Fibroblast of lung (primary cell): ENCODE results near the gene PDE9A.

ENCODE experiments used
- EZH2 ChIP-seq: IDR thresholded peaks from 2 replicates; pipeline ENCODE4 v1.5.1; 2012; ENCODE audit warnings: low read length, control low read depth, mild to moderate bottlenecking; ENCODE audit errors: missing control alignments
- TF ChIP-seq, protein P1 (sequence below), 2 donors: IDR thresholded peaks in 1 of 2; conservative IDR thresholded peaks in 1 of 2; 1 replicate in 1 of 2; 2 replicates in 1 of 2; pipeline ENCODE4 v1.5.1; 2011 to 2012; ENCODE audit warnings: low read length in 2 of 2, control low read depth in 1 of 2, inconsistent platforms in 1 of 2, low read depth in 1 of 2, mild to moderate bottlenecking in 1 of 2

DNA sequence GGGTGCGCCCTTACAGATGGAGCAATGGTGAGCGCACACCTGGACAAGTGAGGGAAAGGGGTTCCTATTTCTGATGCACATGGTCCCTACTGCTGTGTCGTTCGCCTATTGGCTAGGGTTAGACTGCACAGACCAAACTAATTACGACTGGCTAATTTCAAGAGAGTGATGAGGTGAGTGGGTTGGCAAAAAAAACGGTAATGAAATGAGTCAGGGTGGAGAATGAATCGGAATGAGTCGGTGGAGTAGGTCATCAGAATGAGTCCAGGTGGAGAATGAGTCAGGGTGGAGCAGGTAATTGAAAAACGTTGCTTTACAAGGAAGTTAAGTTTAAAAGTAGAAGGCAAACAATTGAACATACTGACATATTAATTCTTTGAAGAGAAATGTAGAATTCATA lies 146.1 kb downstream of the PDE9A start:
- TF ChIP-seq, protein P1, sequence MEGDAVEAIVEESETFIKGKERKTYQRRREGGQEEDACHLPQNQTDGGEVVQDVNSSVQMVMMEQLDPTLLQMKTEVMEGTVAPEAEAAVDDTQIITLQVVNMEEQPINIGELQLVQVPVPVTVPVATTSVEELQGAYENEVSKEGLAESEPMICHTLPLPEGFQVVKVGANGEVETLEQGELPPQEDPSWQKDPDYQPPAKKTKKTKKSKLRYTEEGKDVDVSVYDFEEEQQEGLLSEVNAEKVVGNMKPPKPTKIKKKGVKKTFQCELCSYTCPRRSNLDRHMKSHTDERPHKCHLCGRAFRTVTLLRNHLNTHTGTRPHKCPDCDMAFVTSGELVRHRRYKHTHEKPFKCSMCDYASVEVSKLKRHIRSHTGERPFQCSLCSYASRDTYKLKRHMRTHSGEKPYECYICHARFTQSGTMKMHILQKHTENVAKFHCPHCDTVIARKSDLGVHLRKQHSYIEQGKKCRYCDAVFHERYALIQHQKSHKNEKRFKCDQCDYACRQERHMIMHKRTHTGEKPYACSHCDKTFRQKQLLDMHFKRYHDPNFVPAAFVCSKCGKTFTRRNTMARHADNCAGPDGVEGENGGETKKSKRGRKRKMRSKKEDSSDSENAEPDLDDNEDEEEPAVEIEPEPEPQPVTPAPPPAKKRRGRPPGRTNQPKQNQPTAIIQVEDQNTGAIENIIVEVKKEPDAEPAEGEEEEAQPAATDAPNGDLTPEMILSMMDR (conservative IDR thresholded peaks at IDR 0.05 in 1 of 2, IDR thresholded peaks at IDR 0.05 in 1 of 2; ENCODE audit: low read depth in 1 of 2, low read length in 2 of 2) = no peak
- no peak for TF ChIP-seq EZH2
